H1 (cell line): ENCODE measurements around the gene EGFR. TPM values are rescaled to one million over a fixed set of nuclear protein-coding genes. Genes with fewer than 3 reads are reported as not detected.

Source experiments
- ASH2L ChIP-seq: fragments of 200-600, 300-600 bp; sonication (generic); IDR thresholded peaks from one replicate; pipeline ENCODE4 v1.7.1; 2017; ENCODE audit warnings: low read length
- CREB1 ChIP-seq: IDR thresholded peaks from 2 replicates; pipeline ENCODE4 v1.6.1; 2012; ENCODE audit warnings: inconsistent platforms
- EZH2 ChIP-seq: fragments of 200-600 bp; sonication (generic); IDR thresholded peaks from 2 replicates; pipeline ENCODE4 v1.7.1; 2012; ENCODE audit warnings: low read depth, mild to moderate bottlenecking, moderate library complexity, low read length, inconsistent platforms; ENCODE audit not compliant: severe bottlenecking
- RAD21 ChIP-seq, 2 experiments: IDR thresholded peaks in 1 of 2; conservative IDR thresholded peaks in 1 of 2; 2 replicates each; pipeline ENCODE4 v1.6.1; 2011; ENCODE audit warnings: low read depth in 2 of 2, low read length in 2 of 2, improper control_type of control experiment in 1 of 2, inconsistent platforms in 1 of 2, mild to moderate bottlenecking in 1 of 2, moderate library complexity in 1 of 2
- SAP30 ChIP-seq: fragments of 300-600 bp; sonication (generic); IDR thresholded peaks from 2 replicates; pipeline ENCODE4 v1.7.1; 2012; ENCODE audit warnings: low read length, moderate library complexity, mild to moderate bottlenecking, inconsistent platforms; ENCODE audit not compliant: insufficient read depth, insufficient replicate concordance
- SP2 ChIP-seq: IDR thresholded peaks from 2 replicates; pipeline ENCODE4 v1.6.1; 2012; ENCODE audit warnings: mild to moderate bottlenecking, low read length, inconsistent platforms
- YY1 ChIP-seq: IDR thresholded peaks from 2 replicates; pipeline ENCODE4 v1.6.1; 2011; ENCODE audit warnings: low read depth, mild to moderate bottlenecking, low read length
- polyA plus RNA-seq, 7 experiments: library from polyadenylated mRNA; depleted of rRNA in 3 of 7; stranded (reverse) in 5 of 7; unstranded in 2 of 7; fragments of >200 nt in 5 of 7; fragments of 200-250 nt in 2 of 7; gene quantifications; 1 replicate in 5 of 7; 2 replicates in 1 of 7; 4 replicates in 1 of 7; pipeline versions ENCODE4 v1.2.1 to v1.2.3, GENCODE V29; 2011 to 2013; ENCODE audit warnings: missing spikeins in 2 of 7, mixed read lengths in 2 of 7
- total RNA-seq: library from RNA; stranded (reverse); fragmentation: NEBNext Ultra II Directional; extraction: Animal tissue kit (Norgen Biotek cat#: 25700); gene quantifications from 2 replicates; pipeline ENCODE4 v1.2.1, GENCODE V29; 2021

The EGFR gene
- total and polyA plus RNA-seq, 2 of the 8 experiments (the other 6 are each of a cell fraction or from before 2014, with no cell fraction given): 1.9 to 5.8 TPM

DNA sequence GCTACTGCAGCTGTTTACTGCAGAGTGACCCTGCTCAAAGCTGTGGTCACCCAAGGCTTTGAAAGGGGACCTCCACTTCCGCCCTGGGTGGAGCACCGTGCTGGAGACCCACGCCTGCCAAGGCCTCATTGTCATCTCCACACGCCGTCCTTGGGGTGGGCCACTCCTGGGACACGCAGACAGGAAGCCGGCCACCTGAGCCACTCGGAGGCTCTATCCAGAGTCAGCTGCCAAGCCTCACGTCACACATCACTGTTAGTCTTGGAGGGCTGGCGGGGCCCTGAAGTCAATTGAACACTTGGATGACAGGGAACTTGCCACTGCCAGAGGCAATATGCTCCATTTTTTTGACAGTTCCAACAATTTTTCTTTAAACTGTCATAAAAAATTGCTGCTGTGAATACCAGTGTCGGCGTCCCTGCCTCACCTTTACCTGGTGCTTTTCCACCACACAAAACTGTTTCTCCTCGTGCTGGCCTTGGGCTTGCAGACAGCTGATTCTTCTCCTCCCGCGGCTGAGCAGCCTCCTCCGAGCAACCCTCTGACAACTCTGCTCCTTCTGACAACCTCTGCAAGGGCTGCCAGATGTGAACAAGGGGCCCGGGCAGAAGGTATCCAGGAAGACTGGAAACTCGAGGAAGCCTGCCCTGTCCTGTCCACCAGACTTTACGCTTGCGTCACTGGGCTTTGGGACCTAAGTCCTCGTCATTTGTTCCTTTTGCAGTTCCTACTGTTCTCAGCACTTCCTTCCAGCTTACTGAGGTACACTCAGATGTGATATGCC, 81.9 kb downstream of the EGFR start (continued):
- TF ChIP-seq SAP30 (no peak), YY1 (no peak), RAD21 (IDR thresholded peaks at IDR 0.05 in 1 of 2, conservative IDR thresholded peaks at IDR 0.05 in 1 of 2; ENCODE audit: low read depth in 2 of 2, low read length in 2 of 2) (no peak), EZH2 (no peak), ASH2L (no peak), CREB1 (no peak), SP2 (no peak)
